Osteoblast (primary cell): ENCODE results near the gene PPFIA1. TPM values are rescaled to one million over a fixed set of nuclear protein-coding genes. Genes with fewer than 3 reads are reported as not detected.

Experiments
- DNase-seq: peaks from one replicate; pipeline ENCODE4 v3.0.0; 2011; ENCODE audit warnings: low spot score, mixed read lengths; ENCODE audit not compliant: insufficient read length; ENCODE audit errors: missing footprints
- H2AFZ ChIP-seq: 2 replicates; pipeline ENCODE4 v1.6.0; 2011; ENCODE audit warnings: mild to moderate bottlenecking, low read length
- H3K27ac ChIP-seq: 2 replicates; pipeline ENCODE4 v1.5.1; 2011; ENCODE audit warnings: mild to moderate bottlenecking, low read depth, low read length, moderate library complexity
- H3K27me3 ChIP-seq: 2 replicates; pipeline ENCODE4 v1.6.0; 2012; ENCODE audit warnings: mild to moderate bottlenecking, control low read depth, inconsistent platforms, low read length, moderate library complexity; ENCODE audit not compliant: insufficient read depth
- H3K36me3 ChIP-seq: 2 replicates; pipeline ENCODE4 v1.5.1; 2011; ENCODE audit warnings: mild to moderate bottlenecking, low read length, control low read depth, moderate library complexity; ENCODE audit not compliant: insufficient read depth
- H3K4me1 ChIP-seq: 2 replicates; pipeline ENCODE4 v1.5.1; 2011; ENCODE audit warnings: mild to moderate bottlenecking, low read length, control low read depth, moderate library complexity; ENCODE audit not compliant: insufficient read depth
- H3K4me2 ChIP-seq: 2 replicates; pipeline ENCODE4 v1.6.0; 2011; ENCODE audit warnings: mild to moderate bottlenecking, low read length; ENCODE audit not compliant: insufficient read depth
- H3K4me3 ChIP-seq: fragments of 200-600 bp; sonication (generic); 3 replicates; pipeline ENCODE4 v1.5.1; 2012; ENCODE audit warnings: mild to moderate bottlenecking, low read length, inconsistent platforms; ENCODE audit not compliant: insufficient read depth
- H3K79me2 ChIP-seq: 2 replicates; pipeline ENCODE4 v1.6.0; 2012; ENCODE audit warnings: mild to moderate bottlenecking, low read length, control low read depth, inconsistent platforms; ENCODE audit not compliant: insufficient read depth
- H3K9me3 ChIP-seq: 2 replicates; pipeline ENCODE4 v1.5.1; 2011; ENCODE audit warnings: low read depth, low read length, control low read depth
- H4K20me1 ChIP-seq: 2 replicates; pipeline ENCODE4 v1.6.0; 2012; ENCODE audit warnings: mild to moderate bottlenecking, low read length, control low read depth; ENCODE audit not compliant: insufficient read depth
- CTCF ChIP-seq: IDR thresholded peaks from 2 replicates; pipeline ENCODE4 v1.5.1; 2011; ENCODE audit warnings: mild to moderate bottlenecking, low read depth, low read length, moderate library complexity; ENCODE audit errors: extremely low read depth
- total RNA-seq: library from RNA; depleted of rRNA; stranded (reverse); fragments of >200 nt; gene quantifications from 2 replicates; pipeline ENCODE4 v1.2.3, GENCODE V29; 2012

Gene PPFIA1
- total RNA-seq, 1 donor: 110 TPM

DNA sequence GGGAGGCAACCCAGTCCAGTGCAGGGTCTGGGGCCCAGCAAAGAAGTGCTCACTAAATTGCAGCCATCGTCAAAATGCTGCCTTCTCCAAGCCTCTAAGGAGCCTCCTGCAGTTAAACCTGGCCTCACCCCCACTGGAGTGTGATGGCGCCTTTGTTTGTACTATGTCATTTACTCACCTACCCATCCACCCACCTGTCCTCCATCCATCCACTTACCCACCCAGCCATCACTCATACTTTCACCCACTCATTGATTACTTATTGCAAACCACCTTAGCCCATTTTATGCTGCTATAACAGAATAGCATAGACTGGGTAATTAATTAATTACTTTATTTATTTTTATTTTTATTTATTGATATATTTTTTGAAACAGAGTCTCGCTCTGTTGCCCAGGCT, 28.8 kb upstream of the PPFIA1 start:
- Histone ChIP-seq H3K36me3 (no peaks in the 10 kb centered on the region), H3K9me3 (no peaks in the 10 kb centered on the region), H3K4me2 (no peak overlapping the region), H2AFZ (no peak overlapping the region), H3K4me3 (no peak overlapping the region), H3K4me1 (peaks cover 28% of the 10 kb centered on the region), H3K27ac (no peak overlapping the region), H3K27me3 (peaks cover 17% of the 10 kb centered on the region), H4K20me1 (no peaks in the 10 kb centered on the region), H3K79me2 (no peaks in the 10 kb centered on the region)
- TF ChIP-seq CTCF: no peak
- no peak for DNase-seq

- H2AFZ ChIP-seq: no peak overlapping the region
- H3K27ac ChIP-seq: no peak overlapping the region
- no peaks in the 10 kb centered on the region for H3K79me2 ChIP-seq
- no peaks in the 10 kb centered on the region for H3K36me3 ChIP-seq
- peaks cover 36% of the 10 kb centered on the region for H3K4me1 ChIP-seq
- H3K4me2 ChIP-seq: no peak overlapping the region
- no peak for DNase-seq
- H3K4me3 ChIP-seq: no peak overlapping the region
- TF ChIP-seq CTCF: no peak
- H3K27me3 ChIP-seq: peaks cover 17% of the 10 kb centered on the region
- no peaks in the 10 kb centered on the region for H4K20me1 ChIP-seq
- no peaks in the 10 kb centered on the region for H3K9me3 ChIP-seq
Measured at GRCh38 chr11:70242885-70243284, 27.6 kb upstream of the PPFIA1 start.

- Histone ChIP-seq H3K4me3 (peak overlapping the region; percentile 27), H2AFZ (peak overlapping the region; percentile 38), H3K36me3 (no peaks in the 10 kb centered on the region), H3K27me3 (peaks cover 12% of the 10 kb centered on the region), H3K79me2 (no peaks in the 10 kb centered on the region), H4K20me1 (no peaks in the 10 kb centered on the region), H3K9me3 (no peaks in the 10 kb centered on the region), H3K4me1 (peaks cover 38% of the 10 kb centered on the region), H3K4me2 (peak overlapping the region; percentile 47), H3K27ac (peak overlapping the region; percentile 91)
- DNase-seq: peak; percentile 96
- no peak for TF ChIP-seq CTCF
Measured at GRCh38 chr11:70243912-70244652, 26.4 kb upstream of the PPFIA1 start.

DNA sequence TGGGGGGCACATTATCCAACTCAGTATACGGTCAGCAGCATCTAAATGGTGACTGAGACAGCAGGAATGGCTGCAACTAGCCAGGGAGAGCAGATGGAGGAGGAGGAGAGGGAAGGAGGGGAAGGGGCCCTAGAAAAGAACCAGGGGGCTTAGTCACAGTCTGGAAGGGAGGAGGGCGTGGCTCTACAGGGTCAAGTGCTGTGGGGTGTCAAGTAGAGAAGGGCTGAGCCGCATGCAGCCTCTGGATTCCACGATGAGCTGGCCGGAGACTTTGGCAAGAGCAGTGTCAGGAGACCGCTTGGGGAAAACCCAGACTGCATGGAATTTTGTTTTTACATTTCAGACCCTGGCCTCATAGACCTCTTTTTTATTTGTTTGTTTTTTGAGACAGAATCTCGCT, 25.8 kb upstream of the PPFIA1 start:
- peak overlapping the region; percentile 47 for H3K4me2 ChIP-seq
- H3K79me2 ChIP-seq: no peaks in the 10 kb centered on the region
- H3K27ac ChIP-seq: peak overlapping the region; percentile 91
- no peak overlapping the region for H2AFZ ChIP-seq
- H4K20me1 ChIP-seq: no peaks in the 10 kb centered on the region
- peaks cover 9% of the 10 kb centered on the region for H3K27me3 ChIP-seq
- no peak for TF ChIP-seq CTCF
- peak; percentile 97 for DNase-seq
- H3K4me3 ChIP-seq: no peak overlapping the region
- no peaks in the 10 kb centered on the region for H3K9me3 ChIP-seq
- no peaks in the 10 kb centered on the region for H3K36me3 ChIP-seq
- peaks cover 38% of the 10 kb centered on the region for H3K4me1 ChIP-seq
